GM18498 (cell line): ENCODE measurements around the gene ZNF865.
A peak's percentile ranks its signal among the peaks of the same experiment; 100 is the strongest.

ENCODE experiments used
- ATAC-seq: cut with Tn5 transposase; IDR thresholded peaks from one replicate; pipeline ENCODE4 v1.9.1; 2021; ENCODE audit warnings: mild to moderate bottlenecking, moderate library complexity; ENCODE audit not compliant: unreplicated experiment

Gene ZNF865

DNA sequence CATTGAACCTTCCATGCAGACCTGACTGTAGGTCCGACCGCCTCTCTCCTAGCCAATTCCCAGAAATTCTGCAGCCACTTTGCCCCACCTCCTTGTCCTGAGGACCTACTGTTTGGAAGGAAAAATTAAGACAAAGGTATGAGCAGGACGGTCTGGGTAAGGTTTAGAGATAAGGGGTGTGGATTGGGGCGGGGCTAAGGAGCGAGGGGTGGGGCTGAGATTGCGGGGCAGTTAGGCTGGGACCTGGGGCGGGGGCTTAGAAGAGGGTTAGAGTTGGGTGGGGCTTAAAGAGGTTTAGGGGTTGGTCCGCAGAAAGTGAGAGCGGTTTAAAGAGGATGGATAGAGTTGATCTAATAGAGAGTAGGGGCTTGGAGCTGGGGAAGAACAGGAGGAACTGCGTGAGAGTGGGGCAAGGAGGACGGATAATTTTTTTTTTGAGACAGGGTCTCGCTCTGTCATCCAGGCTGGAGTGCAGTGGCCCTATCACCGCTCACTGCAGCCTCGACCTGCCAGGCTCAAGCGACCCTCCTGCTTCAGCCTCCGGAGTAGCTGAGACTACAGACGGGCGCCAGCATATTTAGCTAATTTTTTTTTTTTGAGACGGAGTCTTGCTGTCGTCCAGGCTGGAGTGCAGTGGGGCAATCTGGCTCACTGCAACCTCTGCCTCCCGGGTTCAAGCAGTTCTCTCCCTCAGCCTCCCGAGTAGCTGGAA is 1.7 kb upstream of the ZNF865 start:
- no peak for ATAC-seq

DNA sequence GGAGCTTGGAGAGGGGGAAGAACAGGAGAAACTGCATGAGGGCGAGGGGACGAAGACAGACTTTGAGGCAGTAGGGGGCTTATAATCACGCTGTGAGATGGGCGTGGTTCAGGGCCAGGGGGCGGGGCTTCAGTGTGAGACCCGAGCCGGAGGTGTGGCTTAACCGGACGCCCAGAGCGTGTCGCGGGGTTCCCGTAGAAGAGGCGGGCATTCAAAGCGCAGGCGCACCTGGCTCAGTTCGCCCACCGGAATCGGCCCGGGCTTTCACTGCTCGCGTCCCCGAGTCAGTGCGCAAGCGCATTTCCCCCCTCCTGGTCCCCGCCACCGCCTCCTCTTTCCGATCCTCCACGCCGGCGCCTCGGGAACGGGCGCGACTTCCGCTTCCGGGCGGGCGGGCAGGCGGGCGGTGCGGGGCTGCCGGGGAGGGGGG is 225 bp upstream of the ZNF865 start:
- peak; percentile 73 for ATAC-seq

- ATAC-seq: no peak
Measured at GRCh38 chr19:55606471-55606787, 982 bp downstream of the ZNF865 start.

DNA sequence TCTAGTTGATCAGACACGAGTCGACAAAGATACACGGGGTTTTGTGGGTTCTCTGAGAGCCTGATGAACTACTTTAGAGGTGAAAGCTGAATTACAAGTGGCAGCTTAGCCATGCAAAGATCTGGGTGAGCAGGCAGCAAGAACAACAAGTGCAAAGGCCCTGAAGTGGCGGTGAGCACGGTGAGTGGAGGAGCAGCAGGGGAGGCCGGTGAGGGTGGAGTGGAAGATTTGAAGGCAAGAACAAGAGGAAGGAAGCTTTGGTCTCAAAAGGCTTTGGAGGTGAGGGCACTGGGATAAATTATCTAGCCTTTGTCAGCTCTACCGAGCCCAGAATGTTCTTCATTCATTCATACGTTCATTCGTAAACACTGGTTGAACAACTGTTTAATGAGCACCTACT is 1.4 kb downstream of the ZNF865 start:
- ATAC-seq: no peak

- no peak for ATAC-seq
Measured at GRCh38 chr19:55609326-55609725, 3.9 kb downstream of the ZNF865 start.

DNA sequence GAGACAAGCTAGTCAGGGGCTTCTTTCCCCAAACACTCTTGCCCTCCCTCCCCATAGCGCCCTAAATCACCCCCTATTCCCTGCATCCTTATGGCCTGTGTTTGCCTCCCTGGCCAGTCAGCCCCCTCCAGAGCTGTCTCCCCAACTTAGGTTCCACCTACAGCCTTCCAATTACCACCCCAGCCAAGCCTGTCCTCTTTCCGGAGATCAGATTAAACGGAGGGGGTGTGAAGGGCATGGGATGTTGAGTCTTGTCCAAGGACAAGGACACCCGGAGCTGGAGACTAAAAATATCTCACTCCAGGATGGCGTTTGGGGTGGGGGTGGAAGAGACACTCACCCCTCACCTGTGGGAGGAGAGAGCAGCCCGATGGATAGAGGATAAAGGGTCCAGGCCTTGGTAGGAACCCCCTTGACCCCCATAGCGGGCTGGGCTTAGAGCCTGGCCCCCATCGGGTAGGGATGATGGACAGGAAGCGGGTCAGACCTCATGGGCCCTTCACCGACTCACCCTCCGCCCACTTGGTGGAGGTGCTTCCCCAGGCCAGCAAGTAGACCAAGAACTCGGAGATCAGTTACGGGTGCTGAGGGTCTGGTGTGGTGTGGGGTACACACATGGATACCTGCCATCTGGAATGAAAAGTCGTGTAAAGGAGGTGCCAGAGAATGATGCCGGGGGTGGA is 6.0 kb downstream of the ZNF865 start:
- no peak for ATAC-seq

DNA sequence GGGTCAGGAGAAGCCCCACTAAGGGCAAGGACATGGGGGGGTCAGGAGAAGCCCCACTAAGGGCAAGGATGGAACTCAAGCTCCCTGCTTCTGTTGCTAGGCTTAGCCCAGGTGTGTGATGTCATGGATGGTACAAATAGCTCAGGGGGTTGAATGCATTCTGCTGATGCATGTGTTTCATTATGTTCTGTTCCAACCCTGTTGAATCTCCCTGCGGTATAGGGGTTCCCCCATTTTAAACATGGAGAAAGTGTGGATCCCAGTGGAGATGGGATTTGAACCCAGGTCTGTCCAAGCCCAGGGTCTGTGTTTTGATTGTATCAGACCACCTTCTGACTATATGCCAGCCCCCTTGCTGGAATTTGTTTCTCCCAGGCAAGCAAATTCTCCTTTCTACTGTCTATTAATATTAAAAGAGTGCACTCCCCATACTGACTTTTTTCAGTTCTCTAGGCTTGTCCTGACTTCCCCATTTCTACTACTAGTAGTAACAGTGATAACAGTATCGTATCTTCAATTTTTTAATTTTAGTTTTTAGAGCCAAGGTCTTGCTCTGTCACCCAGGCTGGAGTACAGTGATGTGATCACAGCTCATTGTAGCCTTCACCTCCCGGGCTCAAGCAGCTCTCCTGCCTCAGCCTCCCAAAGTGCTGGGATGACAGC is 6.7 kb downstream of the ZNF865 start:
- ATAC-seq: no peak

- no peak for ATAC-seq
Measured at GRCh38 chr19:55613396-55613795, 7.9 kb downstream of the ZNF865 start.

DNA sequence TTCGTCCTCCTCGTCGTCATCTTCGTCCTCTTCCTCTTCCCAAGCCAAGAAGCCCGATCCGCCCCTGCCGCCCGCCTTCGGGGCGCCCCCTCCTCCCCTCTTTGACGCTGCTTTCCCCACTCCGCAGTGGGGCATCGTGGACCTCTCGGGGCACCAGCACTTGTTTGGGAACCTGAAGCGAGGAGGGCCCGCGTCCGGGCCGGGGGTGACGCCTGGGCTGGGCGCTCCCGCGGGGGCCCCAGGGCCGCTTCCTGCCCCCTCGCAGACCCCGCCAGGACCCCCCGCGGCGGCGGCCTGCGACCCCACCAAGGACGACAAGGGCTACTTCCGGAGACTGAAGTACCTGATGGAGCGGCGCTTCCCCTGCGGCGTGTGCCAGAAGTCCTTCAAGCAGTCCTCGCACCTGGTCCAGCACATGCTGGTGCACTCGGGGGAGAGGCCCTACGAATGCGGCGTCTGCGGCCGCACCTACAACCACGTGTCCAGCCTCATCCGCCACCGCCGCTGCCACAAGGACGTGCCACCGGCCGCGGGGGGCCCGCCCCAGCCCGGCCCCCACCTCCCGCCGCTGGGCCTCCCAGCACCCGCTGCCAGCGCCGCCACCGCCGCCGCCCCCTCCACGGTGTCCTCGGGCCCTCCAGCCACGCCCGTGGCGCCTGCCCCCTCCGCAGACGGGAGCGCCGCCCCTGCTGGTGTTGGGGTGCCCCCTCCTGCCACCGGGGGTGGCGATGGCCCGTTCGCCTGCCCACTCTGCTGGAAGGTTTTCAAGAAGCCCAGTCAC is 8.7 kb downstream of the ZNF865 start:
- no peak for ATAC-seq

GRCh38 chr19:55614711-55615542 is 9.5 kb downstream of the ZNF865 start:
- no peak for ATAC-seq

DNA sequence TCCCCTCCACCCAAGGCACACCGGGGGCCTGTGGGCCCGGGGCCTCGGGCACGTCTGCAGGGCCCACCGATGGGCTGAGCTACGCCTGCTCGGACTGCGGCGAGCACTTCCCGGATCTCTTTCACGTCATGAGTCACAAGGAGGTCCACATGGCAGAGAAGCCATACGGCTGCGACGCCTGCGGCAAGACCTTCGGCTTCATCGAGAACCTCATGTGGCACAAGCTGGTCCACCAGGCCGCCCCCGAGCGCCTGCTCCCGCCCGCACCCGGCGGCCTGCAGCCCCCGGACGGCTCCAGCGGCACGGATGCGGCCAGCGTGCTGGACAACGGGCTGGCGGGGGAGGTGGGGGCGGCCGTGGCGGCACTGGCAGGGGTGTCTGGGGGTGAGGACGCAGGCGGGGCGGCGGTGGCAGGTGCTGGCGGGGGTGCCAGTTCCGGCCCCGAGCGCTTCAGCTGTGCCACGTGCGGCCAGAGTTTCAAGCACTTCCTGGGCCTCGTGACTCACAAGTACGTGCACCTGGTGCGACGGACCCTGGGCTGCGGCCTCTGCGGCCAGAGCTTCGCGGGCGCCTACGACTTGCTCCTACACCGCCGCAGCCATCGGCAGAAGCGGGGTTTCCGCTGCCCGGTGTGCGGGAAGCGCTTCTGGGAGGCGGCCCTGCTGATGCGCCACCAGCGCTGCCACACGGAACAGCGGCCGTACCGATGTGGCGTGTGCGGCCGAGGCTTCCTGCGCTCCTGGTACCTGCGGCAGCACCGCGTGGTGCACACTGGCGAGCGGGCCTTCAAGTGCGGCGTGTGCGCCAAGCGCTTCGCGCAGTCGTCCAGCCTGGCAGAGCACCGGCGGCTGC is 10.3 kb downstream of the ZNF865 start:
- no peak for ATAC-seq

DNA sequence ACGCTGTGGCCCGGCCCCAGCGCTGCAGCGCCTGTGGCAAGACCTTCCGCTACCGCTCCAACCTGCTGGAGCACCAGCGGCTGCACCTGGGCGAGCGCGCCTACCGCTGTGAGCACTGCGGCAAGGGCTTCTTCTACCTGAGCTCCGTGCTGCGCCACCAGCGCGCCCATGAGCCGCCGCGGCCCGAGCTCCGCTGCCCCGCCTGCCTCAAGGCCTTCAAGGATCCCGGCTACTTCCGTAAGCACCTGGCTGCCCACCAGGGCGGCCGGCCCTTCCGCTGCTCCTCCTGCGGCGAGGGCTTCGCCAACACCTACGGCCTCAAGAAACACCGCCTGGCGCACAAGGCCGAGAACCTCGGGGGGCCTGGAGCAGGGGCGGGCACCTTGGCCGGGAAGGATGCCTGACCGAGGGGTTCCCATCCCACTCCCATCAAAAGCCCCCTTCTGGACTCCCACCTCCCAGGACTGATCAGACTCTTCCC is 11.0 kb downstream of the ZNF865 start:
- ATAC-seq: no peak

DNA sequence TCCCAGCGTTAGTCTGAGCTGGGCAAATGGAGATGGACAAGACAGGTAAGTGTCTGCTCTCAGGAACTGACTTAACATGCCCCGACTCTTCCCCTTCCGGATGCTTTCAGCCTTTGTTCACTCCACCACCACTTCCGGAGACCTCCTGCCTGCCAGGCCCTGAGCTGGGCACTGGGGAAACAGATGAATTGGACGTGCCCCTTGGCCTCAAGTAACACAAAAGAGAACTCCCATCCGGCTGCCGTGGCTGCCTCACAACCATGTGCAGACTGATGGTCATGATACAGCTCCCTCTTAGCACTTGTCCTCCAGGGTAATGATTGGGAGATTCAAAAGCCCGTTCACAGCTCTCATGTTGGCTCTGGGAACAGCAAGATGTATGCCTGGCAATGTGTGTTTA is 12.0 kb downstream of the ZNF865 start:
- no peak for ATAC-seq

- no peak for ATAC-seq
Measured at GRCh38 chr19:55618426-55618825, 13.0 kb downstream of the ZNF865 start.

GRCh38 chr19:55619286-55619685 is 13.8 kb downstream of the ZNF865 start:
- no peak for ATAC-seq

- no peak for ATAC-seq
Measured at GRCh38 chr19:55620410-55621204, 15.2 kb downstream of the ZNF865 start.

- ATAC-seq: no peak
Measured at GRCh38 chr19:55621205-55621672, 15.8 kb downstream of the ZNF865 start.

- no peak for ATAC-seq
Measured at GRCh38 chr19:55621673-55622231, 16.3 kb downstream of the ZNF865 start.
